CD4-positive, alpha-beta memory T cell (primary cell): ENCODE results near the gene C1orf115. TPM values are rescaled to one million over a fixed set of nuclear protein-coding genes. Genes with fewer than 3 reads are reported as not detected.

Experiments
- CTCF ChIA-PET: fragments of 350-600 bp; sonication (Branson Sonifier 250); formaldehyde crosslinking; loops from one replicate; lab custom pipeline; 2021; ENCODE audit warnings: inconsistent platforms; ENCODE audit not compliant: partially characterized antibody; lab: Charles Lee
- POLR2A ChIA-PET: fragments of 350-600 bp; sonication (Branson Sonifier 250); formaldehyde crosslinking; loops from one replicate; lab custom pipeline; 2021; ENCODE audit not compliant: partially characterized antibody; lab: Charles Lee
- DNase-seq, 5 donors: peaks; one replicate each; pipeline versions ENCODE4 v3.0.0 to v3.0.0-alpha.2; 2020 to 2022; ENCODE audit warnings: mixed read lengths in 1 of 5
- H3K27ac ChIP-seq: one replicate; pipeline ENCODE4 v1.7.0; 2013; ENCODE audit warnings: low read depth, low read length
- H3K27me3 ChIP-seq: 2 replicates; pipeline ENCODE4 v1.7.0; 2013; ENCODE audit warnings: mild to moderate bottlenecking, low read length, moderate library complexity; ENCODE audit not compliant: insufficient read depth
- H3K36me3 ChIP-seq: 2 replicates; pipeline ENCODE4 v1.7.0; 2013; ENCODE audit warnings: mild to moderate bottlenecking, low read length, moderate library complexity; ENCODE audit not compliant: insufficient read depth
- H3K4me1 ChIP-seq: 2 replicates; pipeline ENCODE4 v1.7.0; 2013; ENCODE audit warnings: mild to moderate bottlenecking, low read length, moderate library complexity; ENCODE audit not compliant: insufficient read depth
- H3K4me3 ChIP-seq, 2 donors: one replicate each; pipeline ENCODE4 v1.7.0; 2013; ENCODE audit warnings: low read length in 2 of 2, mild to moderate bottlenecking in 1 of 2
- H3K9me3 ChIP-seq, 2 donors: one replicate each; pipeline ENCODE4 v1.7.0; 2013; ENCODE audit warnings: low read length in 2 of 2, control low read depth in 1 of 2; ENCODE audit not compliant: control insufficient read depth in 1 of 2
- H3K27ac Mint-ChIP-seq, 7 donors: one replicate each; pipeline ENCODE4 v1.8.0; 2020 to 2021; ENCODE audit warnings: mixed read lengths in 7 of 7, mild to moderate bottlenecking in 6 of 7, inconsistent platforms in 3 of 7, moderate library complexity in 3 of 7
- H3K27me3 Mint-ChIP-seq, 2 donors: one replicate each; pipeline ENCODE4 v1.8.0; 2020 to 2021; ENCODE audit warnings: mixed read lengths in 2 of 2
- H3K36me3 Mint-ChIP-seq, 2 donors: one replicate each; pipeline ENCODE4 v1.8.0; 2020 to 2021; ENCODE audit warnings: mixed read lengths in 2 of 2, inconsistent platforms in 1 of 2, mild to moderate bottlenecking in 1 of 2
- H3K4me1 Mint-ChIP-seq, 4 donors: one replicate each; pipeline ENCODE4 v1.8.0; 2020 to 2021; ENCODE audit warnings: mixed read lengths in 4 of 4, mild to moderate bottlenecking in 1 of 4
- H3K4me3 Mint-ChIP-seq, 8 donors: one replicate each; pipeline ENCODE4 v1.8.0; 2020 to 2021; ENCODE audit warnings: mixed read lengths in 8 of 8, mild to moderate bottlenecking in 7 of 8, moderate library complexity in 6 of 8, inconsistent platforms in 3 of 8
- H3K9me3 Mint-ChIP-seq, 8 donors: one replicate each; pipeline ENCODE4 v1.8.0; 2020 to 2021; ENCODE audit warnings: mixed read lengths in 8 of 8, mild to moderate bottlenecking in 5 of 8, inconsistent platforms in 3 of 8, moderate library complexity in 1 of 8
- intact Hi-C: fragments of 100-400 bp; cut with micrococcal nuclease; formaldehyde crosslinking; loops from one replicate; pipeline ENCODE4 v1.15.1; 2023
- polyA plus RNA-seq, 2 donors: library from polyadenylated mRNA; unstranded; fragments of 300-500 nt; fragmentation: Illumina TruSeq; gene quantifications; one replicate each; pipeline ENCODE4 v1.2.3, GENCODE V29; 2021
- total RNA-seq, 2 experiments: library from RNA; stranded (reverse); gene quantifications; one replicate each; pipeline ENCODE4 v1.2.3, GENCODE V29; 2021

Gene C1orf115
- total and polyA plus RNA-seq, 4 experiments from 2014 or later, result 1.5 to 3.6 (median 2.5) TPM

DNA sequence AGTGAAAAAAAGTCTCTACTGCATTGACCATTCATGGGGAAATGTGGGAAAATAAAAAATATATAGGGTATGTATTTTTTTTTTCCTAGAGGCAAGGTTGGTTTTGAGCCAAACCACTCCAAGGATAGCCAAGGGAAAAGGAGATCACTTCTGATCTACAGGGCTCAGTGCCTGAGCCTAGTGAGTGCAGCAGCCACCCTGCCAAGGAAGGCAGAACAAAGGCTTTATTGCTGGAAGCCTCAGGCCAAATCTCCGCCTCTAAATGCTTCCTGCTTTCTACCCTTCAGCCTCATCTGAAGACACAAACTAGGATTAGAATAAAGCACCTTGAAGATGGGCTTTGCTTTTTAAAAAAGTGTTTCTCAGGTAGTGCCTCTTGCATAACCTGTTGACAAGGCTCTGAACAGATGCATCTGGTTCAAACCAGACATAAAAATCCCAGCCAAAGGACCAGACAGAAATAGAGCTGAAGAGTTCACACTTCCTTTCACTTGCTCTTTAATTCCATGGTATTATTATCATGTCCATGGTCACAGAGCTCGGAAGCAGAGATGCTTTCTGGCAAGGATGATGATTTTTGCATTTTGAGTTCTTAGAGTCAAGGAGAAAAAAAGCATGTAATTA, 10.5 kb downstream of the C1orf115 start:
- POLR2A ChIA-PET, result no interaction called here
- intact Hi-C loops, result no loop called here
- Histone ChIP-seq H3K36me3 (no peaks in the 10 kb centered on the region), H3K27me3 (no peaks in the 10 kb centered on the region), H3K27ac (no peak overlapping the region), H3K4me1 (no peaks in the 10 kb centered on the region), H3K4me3 (no peak overlapping the region), H3K9me3 (no peaks in the 10 kb centered on the region)
- DNase-seq, result no peak
- Mint-ChIP-seq H3K27ac (no peak overlapping the region), H3K4me3 (no peak overlapping the region), H3K27me3 (peaks cover 6 to 17% of the 10 kb centered on the region in 2 donors), H3K4me1 (no peaks in the 10 kb centered on the region), H3K9me3 (peaks cover 0 to 2% (median 0%) of the 10 kb centered on the region in 8 donors), H3K36me3 (peaks cover 0 to 3% of the 10 kb centered on the region in 2 donors)
- CTCF ChIA-PET, result no interaction called here

DNA sequence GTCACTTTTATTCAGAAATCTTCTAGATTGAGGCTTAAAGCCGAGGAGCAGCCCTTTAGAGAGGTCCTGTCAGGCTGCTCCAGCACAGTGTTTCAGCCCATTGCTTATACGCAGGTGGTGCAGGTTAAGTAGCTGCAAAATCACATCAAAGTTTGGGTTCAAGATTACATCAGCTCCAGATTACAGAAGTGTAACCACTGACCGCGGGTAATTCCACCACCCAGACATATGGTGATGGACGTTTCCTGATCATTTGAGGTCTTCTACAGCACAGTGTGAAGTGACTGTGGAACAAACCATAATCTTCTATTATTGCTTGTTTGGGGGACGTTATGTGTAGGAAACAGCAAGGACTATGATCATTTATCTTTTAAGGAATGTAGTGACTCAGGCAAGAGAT, 11.8 kb downstream of the C1orf115 start:
- H3K4me1 Mint-ChIP-seq, result no peaks in the 10 kb centered on the region
- H3K27me3 Mint-ChIP-seq, result peaks cover 6 to 17% of the 10 kb centered on the region in 2 donors
- no peak for DNase-seq
- peaks cover 0 to 3% of the 10 kb centered on the region in 2 donors for H3K36me3 Mint-ChIP-seq
- Histone ChIP-seq H3K4me1 (no peaks in the 10 kb centered on the region), H3K27me3 (no peaks in the 10 kb centered on the region), H3K4me3 (no peak overlapping the region), H3K9me3 (no peaks in the 10 kb centered on the region), H3K27ac (no peak overlapping the region), H3K36me3 (no peaks in the 10 kb centered on the region)
- H3K9me3 Mint-ChIP-seq, result peaks cover 0 to 2% (median 0%) of the 10 kb centered on the region in 8 donors
- ChIA-PET POLR2A (no interaction called here), CTCF (no interaction called here)
- intact Hi-C loops, result no loop called here
- no peak overlapping the region for H3K27ac Mint-ChIP-seq
- no peak overlapping the region for H3K4me3 Mint-ChIP-seq

DNA sequence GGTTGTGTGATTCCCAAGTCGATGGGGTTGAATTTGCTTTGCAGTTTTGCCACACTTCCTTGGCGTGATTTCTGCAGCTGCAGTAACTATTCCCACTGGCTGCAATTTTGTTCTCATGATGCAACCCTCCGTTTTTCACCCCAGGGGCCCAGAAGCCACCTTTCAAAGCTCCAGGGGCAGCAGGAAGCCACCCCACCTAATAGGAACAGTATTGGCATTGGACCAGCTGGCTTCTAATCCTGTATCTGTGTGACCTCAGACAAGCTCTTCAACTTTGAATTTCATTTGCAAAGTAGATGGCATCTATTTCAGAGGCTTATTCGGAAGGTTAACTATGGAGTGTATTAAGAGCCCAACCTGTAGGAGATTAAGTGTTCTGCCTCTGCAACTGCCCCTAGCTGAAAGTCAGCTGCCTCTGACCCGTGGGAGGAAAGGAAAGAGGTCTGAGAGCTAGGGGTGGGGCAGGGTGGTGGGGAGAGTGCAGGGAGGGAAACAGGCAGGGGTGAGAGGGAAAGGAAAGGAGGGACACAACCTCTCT, 12.6 kb downstream of the C1orf115 start:
- no peak overlapping the region for H3K27ac ChIP-seq
- intact Hi-C loops, result no loop called here
- no peaks in the 10 kb centered on the region for H3K9me3 ChIP-seq
- H3K27me3 ChIP-seq, result no peaks in the 10 kb centered on the region
- H3K4me1 Mint-ChIP-seq, result no peaks in the 10 kb centered on the region
- H3K27me3 Mint-ChIP-seq, result peaks cover 9 to 17% of the 10 kb centered on the region in 2 donors
- no peaks in the 10 kb centered on the region for H3K36me3 ChIP-seq
- ChIA-PET CTCF (interaction anchor here (0.9 to 1.7 kb wide), 3 partner anchors 8 to 31 kb away, joined by 3 to 6 read pairs (median 5); partner anchors contain the start of gene C1orf115), POLR2A (interaction anchor here (0.5 kb wide), 1 partner anchor 26 kb away, joined by 3 read pairs; no protein-coding TSS in a partner anchor)
- no peak overlapping the region for H3K4me3 ChIP-seq
- H3K4me3 Mint-ChIP-seq, result no peak overlapping the region
- H3K36me3 Mint-ChIP-seq, result peaks cover 0 to 3% of the 10 kb centered on the region in 2 donors
- no peaks in the 10 kb centered on the region for H3K4me1 ChIP-seq
- DNase-seq, result no peak
- H3K9me3 Mint-ChIP-seq, result peaks cover 0 to 2% (median 0%) of the 10 kb centered on the region in 8 donors
- no peak overlapping the region for H3K27ac Mint-ChIP-seq

DNA sequence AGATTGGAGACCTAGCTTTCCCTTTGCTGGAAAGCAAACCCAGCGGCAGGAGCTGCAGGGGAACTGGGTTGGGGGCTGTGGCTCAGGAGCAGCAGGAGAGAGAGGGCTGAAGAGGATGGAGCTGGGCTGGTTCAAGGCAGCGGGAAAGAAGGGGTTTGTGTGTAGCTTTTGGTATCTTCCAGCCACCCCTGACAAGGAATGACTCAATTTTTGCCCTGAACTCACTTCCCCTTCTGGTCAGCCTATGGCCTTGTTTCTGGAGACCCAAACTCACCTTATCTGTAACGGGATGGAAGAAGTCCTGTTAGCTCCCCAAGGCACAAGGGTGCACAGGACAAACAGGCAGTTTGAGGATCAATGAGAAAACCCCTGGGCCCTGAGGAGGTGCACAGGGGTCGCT, 13.1 kb downstream of the C1orf115 start:
- Histone ChIP-seq H3K9me3 (no peaks in the 10 kb centered on the region), H3K4me3 (no peak overlapping the region), H3K27ac (no peak overlapping the region), H3K4me1 (no peaks in the 10 kb centered on the region), H3K27me3 (no peaks in the 10 kb centered on the region), H3K36me3 (no peaks in the 10 kb centered on the region)
- H3K27ac Mint-ChIP-seq, result no peak overlapping the region
- ChIA-PET CTCF (interaction anchor here (0.9 to 1.7 kb wide), 3 partner anchors 9 to 30 kb away, joined by 3 to 6 read pairs (median 5); partner anchors contain the start of gene C1orf115), POLR2A (interaction anchor here (0.5 kb wide), 1 partner anchor 25 kb away, joined by 3 read pairs; no protein-coding TSS in a partner anchor)
- peaks cover 0 to 2% (median 0%) of the 10 kb centered on the region in 8 donors for H3K9me3 Mint-ChIP-seq
- H3K4me1 Mint-ChIP-seq, result no peaks in the 10 kb centered on the region
- intact Hi-C loops, result no loop called here
- no peak for DNase-seq
- H3K4me3 Mint-ChIP-seq, result no peak overlapping the region
- peaks cover 0 to 3% of the 10 kb centered on the region in 2 donors for H3K36me3 Mint-ChIP-seq
- H3K27me3 Mint-ChIP-seq, result peaks cover 9 to 16% of the 10 kb centered on the region in 2 donors

DNA sequence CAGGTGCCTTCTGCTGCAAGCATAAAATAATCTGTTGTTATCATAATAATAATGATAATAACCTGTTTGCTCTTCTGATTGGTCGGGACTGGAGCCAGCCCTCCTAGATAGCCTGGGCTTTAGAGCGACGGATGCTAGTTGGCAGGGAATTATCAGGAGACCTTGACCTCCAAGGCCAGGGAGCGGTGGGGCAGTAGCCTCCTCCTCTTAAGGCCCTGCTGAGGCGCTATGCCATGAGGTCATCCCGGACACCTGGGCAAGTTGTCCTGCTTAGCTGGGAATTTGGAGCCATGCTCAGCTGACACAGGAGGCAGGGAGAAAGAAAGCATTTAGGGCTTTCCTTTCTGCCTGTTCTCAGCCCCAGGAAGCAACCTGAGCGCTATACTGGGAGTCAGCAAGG, 15.6 kb downstream of the C1orf115 start:
- no peak overlapping the region for H3K27ac ChIP-seq
- peak overlapping the region in 1 of 7 donors; percentile 47 for H3K27ac Mint-ChIP-seq
- H3K4me3 ChIP-seq, result no peak overlapping the region
- no peaks in the 10 kb centered on the region for H3K27me3 ChIP-seq
- no peaks in the 10 kb centered on the region for H3K36me3 Mint-ChIP-seq
- DNase-seq, result no peak
- no peaks in the 10 kb centered on the region for H3K36me3 ChIP-seq
- intact Hi-C loops, result no loop called here
- peaks cover 0 to 2% (median under 1%) of the 10 kb centered on the region in 4 donors for H3K4me1 Mint-ChIP-seq
- no peaks in the 10 kb centered on the region for H3K9me3 ChIP-seq
- H3K4me3 Mint-ChIP-seq, result no peak overlapping the region
- peaks cover 0 to 2% (median 0%) of the 10 kb centered on the region in 8 donors for H3K9me3 Mint-ChIP-seq
- ChIA-PET POLR2A (no interaction called here), CTCF (no interaction called here)
- no peaks in the 10 kb centered on the region for H3K4me1 ChIP-seq
- peaks cover 11 to 14% of the 10 kb centered on the region in 2 donors for H3K27me3 Mint-ChIP-seq

DNA sequence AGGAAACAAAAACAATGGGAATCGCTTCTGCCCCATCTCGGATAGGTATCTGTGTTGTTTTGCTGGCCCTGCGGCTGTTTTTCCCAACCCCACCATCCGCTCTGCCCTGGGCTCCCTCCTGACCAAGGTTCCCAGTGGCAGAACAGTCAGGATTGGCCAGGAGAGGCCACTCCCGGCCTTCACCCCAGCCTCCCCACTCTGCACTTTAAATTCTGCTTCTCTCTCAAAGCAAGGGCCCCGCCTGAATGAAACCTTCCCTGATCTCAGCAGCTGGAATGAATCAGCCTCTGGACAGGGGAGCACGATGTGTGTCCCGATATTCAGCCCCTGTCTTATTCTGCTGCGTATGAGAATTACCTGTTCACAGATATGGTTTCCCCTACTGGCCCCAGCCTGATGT, 16.3 kb downstream of the C1orf115 start:
- ChIA-PET POLR2A (no interaction called here), CTCF (no interaction called here)
- Histone ChIP-seq H3K4me1 (no peaks in the 10 kb centered on the region), H3K27ac (no peak overlapping the region), H3K27me3 (no peaks in the 10 kb centered on the region), H3K36me3 (no peaks in the 10 kb centered on the region), H3K4me3 (no peak overlapping the region), H3K9me3 (no peaks in the 10 kb centered on the region)
- Mint-ChIP-seq H3K9me3 (peaks cover 0 to 2% (median 0%) of the 10 kb centered on the region in 8 donors), H3K4me1 (peaks cover 0 to 2% (median under 1%) of the 10 kb centered on the region in 4 donors), H3K27me3 (peaks cover 11 to 14% of the 10 kb centered on the region in 2 donors), H3K4me3 (no peak overlapping the region), H3K27ac (no peak overlapping the region), H3K36me3 (no peaks in the 10 kb centered on the region)
- intact Hi-C loops, result no loop called here
- no peak for DNase-seq

- H3K4me1 ChIP-seq, result no peaks in the 10 kb centered on the region
- no peaks in the 10 kb centered on the region for H3K36me3 ChIP-seq
- peaks cover 10 to 11% of the 10 kb centered on the region in 2 donors for H3K27me3 Mint-ChIP-seq
- H3K9me3 Mint-ChIP-seq, result peaks cover 0 to 2% (median 0%) of the 10 kb centered on the region in 8 donors
- no peaks in the 10 kb centered on the region for H3K9me3 ChIP-seq
- no peak overlapping the region for H3K27ac ChIP-seq
- H3K27me3 ChIP-seq, result no peaks in the 10 kb centered on the region
- H3K4me1 Mint-ChIP-seq, result peaks cover 0 to 2% (median under 1%) of the 10 kb centered on the region in 4 donors
- ChIA-PET POLR2A (no interaction called here), CTCF (no interaction called here)
- H3K4me3 ChIP-seq, result no peak overlapping the region
- DNase-seq, result no peak
- no peaks in the 10 kb centered on the region for H3K36me3 Mint-ChIP-seq
- intact Hi-C loops, result no loop called here
- H3K27ac Mint-ChIP-seq, result no peak overlapping the region
- H3K4me3 Mint-ChIP-seq, result no peak overlapping the region
These were observed 17.0 kb downstream of the C1orf115 start for GRCh38 chr1:220707160-220707559.
